ENCODE results near the gene PRKCSH. TPM values are rescaled to one million over a fixed set of nuclear protein-coding genes. Genes with fewer than 3 reads are reported as not detected.

Gene PRKCSH
- total RNA-seq, 1 experiment from 2014 or later = 431 TPM

DNA sequence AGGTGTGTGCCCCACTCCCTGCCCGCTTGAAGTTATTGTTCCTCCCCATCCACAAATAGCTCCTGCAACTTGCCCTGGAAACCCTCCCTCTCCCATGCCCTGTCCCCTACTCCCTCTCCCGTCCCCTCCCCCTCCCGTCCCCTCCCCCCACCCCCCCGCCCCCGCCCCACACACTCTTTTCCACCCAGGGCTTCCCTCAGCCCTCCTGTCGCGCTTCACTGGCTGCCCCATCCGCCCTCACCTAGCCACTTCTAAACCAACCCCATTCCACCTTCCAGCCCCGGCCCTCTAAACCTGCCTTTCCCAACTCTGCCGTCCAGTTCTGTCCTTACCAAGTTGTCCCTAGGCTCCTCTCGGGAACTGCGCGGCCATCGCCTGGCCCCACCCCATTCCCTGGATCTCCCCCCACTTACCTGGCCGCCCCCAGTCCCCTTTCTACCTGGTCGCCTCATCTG, 17.3 kb upstream of the PRKCSH start:
- H2BK15ac ChIP-seq (ENCODE audit: low read depth, low read length) = no peak overlapping the region
- H3K4ac ChIP-seq (ENCODE audit: low read depth, low read length) = no peak overlapping the region
- no peaks in the 10 kb centered on the region; a peak in 1 of 5 replicates for H3K9me3 Mint-ChIP-seq
- H4K91ac ChIP-seq (ENCODE audit: insufficient read length, low read depth, low read length) = no peak overlapping the region
- peak overlapping the region; percentile 90 to 93 for H3K4me3 Mint-ChIP-seq
- no peak overlapping the region for H2BK20ac ChIP-seq (ENCODE audit: low read depth, low read length, poor library complexity, severe bottlenecking)
- H3K27ac ChIP-seq (ENCODE audit: insufficient read length, low read depth, low read length) = no peak overlapping the region
- H2AK5ac ChIP-seq (ENCODE audit: insufficient read length, low read length) = no peak overlapping the region
- peak overlapping the region; percentile 68 for H3K9ac ChIP-seq (ENCODE audit: extremely low read depth, insufficient read length, low read length)
- TF ChIP-seq, protein P1, sequence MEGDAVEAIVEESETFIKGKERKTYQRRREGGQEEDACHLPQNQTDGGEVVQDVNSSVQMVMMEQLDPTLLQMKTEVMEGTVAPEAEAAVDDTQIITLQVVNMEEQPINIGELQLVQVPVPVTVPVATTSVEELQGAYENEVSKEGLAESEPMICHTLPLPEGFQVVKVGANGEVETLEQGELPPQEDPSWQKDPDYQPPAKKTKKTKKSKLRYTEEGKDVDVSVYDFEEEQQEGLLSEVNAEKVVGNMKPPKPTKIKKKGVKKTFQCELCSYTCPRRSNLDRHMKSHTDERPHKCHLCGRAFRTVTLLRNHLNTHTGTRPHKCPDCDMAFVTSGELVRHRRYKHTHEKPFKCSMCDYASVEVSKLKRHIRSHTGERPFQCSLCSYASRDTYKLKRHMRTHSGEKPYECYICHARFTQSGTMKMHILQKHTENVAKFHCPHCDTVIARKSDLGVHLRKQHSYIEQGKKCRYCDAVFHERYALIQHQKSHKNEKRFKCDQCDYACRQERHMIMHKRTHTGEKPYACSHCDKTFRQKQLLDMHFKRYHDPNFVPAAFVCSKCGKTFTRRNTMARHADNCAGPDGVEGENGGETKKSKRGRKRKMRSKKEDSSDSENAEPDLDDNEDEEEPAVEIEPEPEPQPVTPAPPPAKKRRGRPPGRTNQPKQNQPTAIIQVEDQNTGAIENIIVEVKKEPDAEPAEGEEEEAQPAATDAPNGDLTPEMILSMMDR (conservative IDR thresholded peaks at IDR 0.05) = no peak
- H3K18ac ChIP-seq (ENCODE audit: insufficient read length, low read depth, low read length) = peak overlapping the region; percentile 88
- H3K79me2 ChIP-seq (ENCODE audit: insufficient read depth, low read length) = no peaks in the 10 kb centered on the region
- H4K5ac ChIP-seq (ENCODE audit: insufficient read length, low read depth, low read length) = no peak overlapping the region
- H3T11ph ChIP-seq (ENCODE audit: low read length) = no peak overlapping the region
- no CpG with 5 or more reads among the region's 16 CpGs for WGBS (ENCODE audit: extremely low coverage, insufficient read length, low lambda C conversion rate)
- no peak overlapping the region for H4K8ac ChIP-seq (replicated peaks; ENCODE audit: insufficient read length, low read depth, low read length)
- no peak overlapping the region for H2BK12ac ChIP-seq (ENCODE audit: insufficient read length, low read depth, low read length)
- no peak overlapping the region for H2BK120ac ChIP-seq (ENCODE audit: low read depth, low read length, poor library complexity, severe bottlenecking)
- H3K4me1 ChIP-seq (ENCODE audit: insufficient read depth, low read length) = no peaks in the 10 kb centered on the region
- no peaks in the 10 kb centered on the region for H3K79me1 ChIP-seq (ENCODE audit: insufficient read depth, low read depth, low read length, poor library complexity, severe bottlenecking)
- no peak overlapping the region for H3K23ac ChIP-seq (ENCODE audit: insufficient read length, low read depth, low read length)
- peaks cover 15% of the 10 kb centered on the region for H3K27me3 Mint-ChIP-seq (ENCODE audit: low read depth)
- no peak overlapping the region for H3K56ac ChIP-seq (ENCODE audit: insufficient read length, low read depth, low read length)
- peak overlapping the region; percentile 90 for H3K14ac ChIP-seq (ENCODE audit: insufficient read depth, low read length)
- H3K36me3 Mint-ChIP-seq (ENCODE audit: insufficient read depth in 1 of 3, low read depth in 3 of 3) = peaks cover 0 to 15% (median 5%) of the 10 kb centered on the region in 3 experiments; a peak in 4 of 7 replicates
- no peak overlapping the region for H2BK5ac ChIP-seq (ENCODE audit: insufficient read length, low read length)
- DNase-seq = no peak
- H3K27ac Mint-ChIP-seq = peak overlapping the region; percentile 94 to 98 (median 98); a peak in 5 of 7 replicates
- H3K9me3 ChIP-seq (ENCODE audit: control insufficient read depth, low read depth, low read length) = no peaks in the 10 kb centered on the region
- H3K4me2 ChIP-seq (ENCODE audit: insufficient read depth, insufficient read length, low read length) = peak overlapping the region; percentile 83
- H4K20me1 ChIP-seq (ENCODE audit: control insufficient read depth, insufficient read depth, insufficient read length) = no peaks in the 10 kb centered on the region
- peaks cover 18 to 27% of the 10 kb centered on the region in 2 experiments for H3K4me1 Mint-ChIP-seq
- H3K23me2 ChIP-seq (ENCODE audit: insufficient read length, low read depth, low read length, poor library complexity, severe bottlenecking) = peaks cover 32% of the 10 kb centered on the region
- H3K27me3 ChIP-seq (ENCODE audit: insufficient read depth, low read length) = no peaks in the 10 kb centered on the region
- no peak overlapping the region for H2AFZ ChIP-seq (ENCODE audit: low read length)

All from H9 (cell line).